ENCODE data around the gene ZNF467.
A peak's percentile ranks its signal among the peaks of the same experiment; 100 is the strongest.

ZNF467 gene

GRCh38 chr7:149774237-149775175 lies 1.1 kb upstream of the ZNF467 start:
- Histone ChIP-seq H3K4me2 (ENCODE audit: low read length) (no peak overlapping the region), H3K4me3 (ENCODE audit: low read length) (no peak overlapping the region), H3K9ac (ENCODE audit: low read depth, low read length) (no peak overlapping the region), H3K9me3 (replicated peaks; ENCODE audit: low read length) (no peaks in the 10 kb centered on the region), H3K27me3 (ENCODE audit: control insufficient read depth, insufficient read depth, low read length) (peaks cover 45% of the 10 kb centered on the region), H3K36me3 (ENCODE audit: insufficient read depth, low read length) (no peaks in the 10 kb centered on the region), H3K4me1 (ENCODE audit: control insufficient read depth, insufficient read depth, low read length) (peaks cover 5% of the 10 kb centered on the region)

- H3K4me3 ChIP-seq (ENCODE audit: low read length): peak overlapping the region; percentile 54
- H3K9ac ChIP-seq (ENCODE audit: low read depth, low read length): no peak overlapping the region
- H3K9me3 ChIP-seq (replicated peaks; ENCODE audit: low read length): no peaks in the 10 kb centered on the region
- H3K4me1 ChIP-seq (ENCODE audit: control insufficient read depth, insufficient read depth, low read length): peaks cover 5% of the 10 kb centered on the region
- H3K27me3 ChIP-seq (ENCODE audit: control insufficient read depth, insufficient read depth, low read length): peaks cover 56% of the 10 kb centered on the region
- no peaks in the 10 kb centered on the region for H3K36me3 ChIP-seq (ENCODE audit: insufficient read depth, low read length)
- H3K4me2 ChIP-seq (ENCODE audit: low read length): peak overlapping the region; percentile 76
Observed at GRCh38 chr7:149772956-149773434, 393 bp downstream of the ZNF467 start.

- Histone ChIP-seq H3K9me3 (replicated peaks; ENCODE audit: low read length) (no peaks in the 10 kb centered on the region), H3K36me3 (ENCODE audit: insufficient read depth, low read length) (no peaks in the 10 kb centered on the region), H3K9ac (ENCODE audit: low read depth, low read length) (no peak overlapping the region), H3K4me1 (ENCODE audit: control insufficient read depth, insufficient read depth, low read length) (peaks cover 5% of the 10 kb centered on the region), H3K27me3 (ENCODE audit: control insufficient read depth, insufficient read depth, low read length) (peaks cover 59% of the 10 kb centered on the region), H3K4me3 (ENCODE audit: low read length) (peak overlapping the region; percentile 51), H3K4me2 (ENCODE audit: low read length) (peak overlapping the region; percentile 74)
Observed at GRCh38 chr7:149772241-149772955, 990 bp downstream of the ZNF467 start.

GRCh38 chr7:149771720-149772240 lies 1.6 kb downstream of the ZNF467 start:
- H3K27me3 ChIP-seq (ENCODE audit: control insufficient read depth, insufficient read depth, low read length): peaks cover 59% of the 10 kb centered on the region
- peak overlapping the region; percentile 94 for H3K4me2 ChIP-seq (ENCODE audit: low read length)
- peaks cover 5% of the 10 kb centered on the region for H3K4me1 ChIP-seq (ENCODE audit: control insufficient read depth, insufficient read depth, low read length)
- peak overlapping the region; percentile 82 for H3K4me3 ChIP-seq (ENCODE audit: low read length)
- H3K9me3 ChIP-seq (replicated peaks; ENCODE audit: low read length): no peaks in the 10 kb centered on the region
- H3K36me3 ChIP-seq (ENCODE audit: insufficient read depth, low read length): no peaks in the 10 kb centered on the region
- H3K9ac ChIP-seq (ENCODE audit: low read depth, low read length): peak overlapping the region; percentile 56

GRCh38 chr7:149770728-149771636 lies 2.4 kb downstream of the ZNF467 start:
- Histone ChIP-seq H3K4me3 (ENCODE audit: low read length) (peak overlapping the region; percentile 82), H3K9ac (ENCODE audit: low read depth, low read length) (no peak overlapping the region), H3K4me2 (ENCODE audit: low read length) (peak overlapping the region; percentile 94), H3K27me3 (ENCODE audit: control insufficient read depth, insufficient read depth, low read length) (peaks cover 62% of the 10 kb centered on the region), H3K4me1 (ENCODE audit: control insufficient read depth, insufficient read depth, low read length) (peaks cover 5% of the 10 kb centered on the region), H3K36me3 (ENCODE audit: insufficient read depth, low read length) (no peaks in the 10 kb centered on the region), H3K9me3 (replicated peaks; ENCODE audit: low read length) (no peaks in the 10 kb centered on the region)

GRCh38 chr7:149769915-149770314 lies 3.5 kb downstream of the ZNF467 start:
- Histone ChIP-seq H3K27me3 (ENCODE audit: control insufficient read depth, insufficient read depth, low read length) (peaks cover 66% of the 10 kb centered on the region), H3K9me3 (replicated peaks; ENCODE audit: low read length) (no peaks in the 10 kb centered on the region)

GRCh38 chr7:149768931-149769330 lies 4.5 kb downstream of the ZNF467 start:
- Histone ChIP-seq H3K4me1 (ENCODE audit: control insufficient read depth, insufficient read depth, low read length) (peaks cover 5% of the 10 kb centered on the region), H3K27me3 (ENCODE audit: control insufficient read depth, insufficient read depth, low read length) (peaks cover 66% of the 10 kb centered on the region), H3K9ac (ENCODE audit: low read depth, low read length) (no peak overlapping the region), H3K4me3 (ENCODE audit: low read length) (no peak overlapping the region), H3K4me2 (ENCODE audit: low read length) (no peak overlapping the region), H3K9me3 (replicated peaks; ENCODE audit: low read length) (no peaks in the 10 kb centered on the region), H3K36me3 (ENCODE audit: insufficient read depth, low read length) (no peaks in the 10 kb centered on the region)

More at GRCh38 chr7:149769915-149770314, 3.5 kb downstream of the ZNF467 start:
- H3K4me3 ChIP-seq (ENCODE audit: low read length): no peak overlapping the region
- H3K4me2 ChIP-seq (ENCODE audit: low read length): no peak overlapping the region
- peaks cover 5% of the 10 kb centered on the region for H3K4me1 ChIP-seq (ENCODE audit: control insufficient read depth, insufficient read depth, low read length)
- H3K9ac ChIP-seq (ENCODE audit: low read depth, low read length): no peak overlapping the region
- H3K36me3 ChIP-seq (ENCODE audit: insufficient read depth, low read length): no peaks in the 10 kb centered on the region

GRCh38 chr7:149767068-149767467 lies 6.3 kb downstream of the ZNF467 start:
- Histone ChIP-seq H3K27me3 (ENCODE audit: control insufficient read depth, insufficient read depth, low read length) (peaks cover 80% of the 10 kb centered on the region), H3K9ac (ENCODE audit: low read depth, low read length) (no peak overlapping the region), H3K4me1 (ENCODE audit: control insufficient read depth, insufficient read depth, low read length) (peaks cover 5% of the 10 kb centered on the region), H3K9me3 (replicated peaks; ENCODE audit: low read length) (no peaks in the 10 kb centered on the region), H3K4me2 (ENCODE audit: low read length) (no peak overlapping the region), H3K36me3 (ENCODE audit: insufficient read depth, low read length) (no peaks in the 10 kb centered on the region), H3K4me3 (ENCODE audit: low read length) (no peak overlapping the region)

GRCh38 chr7:149766135-149766675 lies 7.2 kb downstream of the ZNF467 start:
- H3K9me3 ChIP-seq (replicated peaks; ENCODE audit: low read length): no peaks in the 10 kb centered on the region
- H3K27me3 ChIP-seq (ENCODE audit: control insufficient read depth, insufficient read depth, low read length): peaks cover 89% of the 10 kb centered on the region
- peaks cover 2% of the 10 kb centered on the region for H3K4me1 ChIP-seq (ENCODE audit: control insufficient read depth, insufficient read depth, low read length)
- no peaks in the 10 kb centered on the region for H3K36me3 ChIP-seq (ENCODE audit: insufficient read depth, low read length)
- no peak overlapping the region for H3K4me2 ChIP-seq (ENCODE audit: low read length)
- no peak overlapping the region for H3K9ac ChIP-seq (ENCODE audit: low read depth, low read length)
- no peak overlapping the region for H3K4me3 ChIP-seq (ENCODE audit: low read length)

- no peak overlapping the region for H3K9ac ChIP-seq (ENCODE audit: low read depth, low read length)
Observed at GRCh38 chr7:149765399-149766121, 7.8 kb downstream of the ZNF467 start.

More at GRCh38 chr7:149765399-149766121, 7.8 kb downstream of the ZNF467 start:
- no peak overlapping the region for H3K4me3 ChIP-seq (ENCODE audit: low read length)
- peaks cover 90% of the 10 kb centered on the region for H3K27me3 ChIP-seq (ENCODE audit: control insufficient read depth, insufficient read depth, low read length)
- H3K4me1 ChIP-seq (ENCODE audit: control insufficient read depth, insufficient read depth, low read length): no peaks in the 10 kb centered on the region
- no peaks in the 10 kb centered on the region for H3K36me3 ChIP-seq (ENCODE audit: insufficient read depth, low read length)
- H3K4me2 ChIP-seq (ENCODE audit: low read length): no peak overlapping the region
- H3K9me3 ChIP-seq (replicated peaks; ENCODE audit: low read length): no peaks in the 10 kb centered on the region
